ENCODE measurements around the gene EHHADH. TPM values are rescaled to one million over a fixed set of nuclear protein-coding genes. Genes with fewer than 3 reads are reported as not detected.
A peak's percentile ranks its signal among the peaks of the same experiment; 100 is the strongest.

EHHADH gene
- total RNA-seq, 2 experiments from 2014 or later = 1.9 to 3.2 TPM

DNA sequence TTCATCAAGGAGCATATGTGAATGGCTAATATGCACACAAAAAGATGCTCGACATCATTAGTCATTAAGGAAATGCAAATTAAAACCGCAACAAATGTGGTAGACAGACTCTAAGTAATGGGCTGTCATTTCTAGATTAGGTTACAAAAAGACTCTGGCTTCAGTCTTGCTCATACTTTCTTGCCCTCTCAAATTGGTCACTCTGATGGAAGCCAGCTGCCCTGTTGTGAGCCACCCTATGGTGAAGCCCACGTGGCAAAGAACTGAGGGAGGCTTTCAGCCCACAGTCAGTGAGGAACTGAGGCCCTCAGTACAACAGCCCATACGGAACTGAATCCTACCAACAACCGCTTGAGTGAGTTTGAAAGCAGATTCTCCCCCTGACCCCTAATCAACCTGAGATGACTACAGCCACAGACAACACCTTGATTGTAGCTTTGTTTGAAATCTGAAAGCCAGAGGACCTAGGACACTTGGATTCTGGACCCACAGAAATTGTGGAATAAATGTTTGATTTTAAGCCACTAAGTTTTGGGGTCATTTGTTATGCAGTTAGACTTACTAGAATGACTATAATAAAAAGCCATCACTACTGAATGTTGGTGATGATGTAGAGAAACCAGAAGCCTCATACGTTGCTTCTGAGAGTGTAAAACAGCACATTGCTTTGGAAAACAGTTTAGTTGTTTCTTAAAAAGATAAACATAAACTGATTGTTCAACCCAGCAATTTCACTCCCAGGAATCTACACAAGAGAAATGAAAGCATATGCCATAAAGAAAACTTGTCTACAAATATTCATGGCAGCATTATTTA lies 45.7 kb downstream of the EHHADH start:
- ChIA-PET POLR2A (no interaction called here), CTCF (no interaction called here)
- Mint-ChIP-seq H3K27me3 (no peaks in the 10 kb centered on the region), H3K4me3 (no peak overlapping the region), H3K27ac (no peak overlapping the region), H3K36me3 (no peaks in the 10 kb centered on the region), H3K9me3 (no peaks in the 10 kb centered on the region), H3K4me1 (ENCODE audit: low read depth) (peaks cover 4% of the 10 kb centered on the region)
- intact Hi-C loops (cut with micrococcal nuclease) = no loop called here
- DNase-seq = peak; percentile 41

- POLR2A ChIA-PET = no interaction called here
- peaks cover 4% of the 10 kb centered on the region for H3K4me1 Mint-ChIP-seq (ENCODE audit: low read depth)
- intact Hi-C loops (cut with micrococcal nuclease) = no loop called here
- H3K27me3 Mint-ChIP-seq = no peaks in the 10 kb centered on the region
- DNase-seq = no peak
- no peaks in the 10 kb centered on the region for H3K9me3 Mint-ChIP-seq
- H3K27ac Mint-ChIP-seq = no peak overlapping the region
- no peaks in the 10 kb centered on the region for H3K36me3 Mint-ChIP-seq
- H3K4me3 Mint-ChIP-seq = no peak overlapping the region
- CTCF ChIA-PET = no interaction called here
Observed at GRCh38 chr3:185207481-185207880, 46.4 kb downstream of the EHHADH start.

DNA sequence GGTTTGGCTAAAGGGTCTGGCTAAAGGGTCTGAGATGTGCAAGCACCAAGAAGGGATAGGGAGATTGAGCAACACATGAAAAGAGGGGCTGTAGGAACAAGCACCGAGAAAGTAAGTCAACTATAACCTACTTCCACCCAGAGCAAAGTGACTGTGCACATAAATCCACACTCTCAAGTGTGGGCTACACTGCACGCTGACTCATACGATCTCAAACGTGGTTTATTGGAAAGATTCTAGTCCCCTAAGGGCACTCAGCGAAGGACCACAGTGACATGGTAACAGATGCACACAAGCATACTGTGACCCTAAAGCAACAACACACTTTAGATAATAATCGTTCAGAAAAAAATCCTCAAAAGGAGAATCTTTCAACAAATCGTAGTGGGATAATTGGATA lies 48.0 kb downstream of the EHHADH start:
- Mint-ChIP-seq H3K9me3 (no peaks in the 10 kb centered on the region), H3K27me3 (no peaks in the 10 kb centered on the region), H3K36me3 (no peaks in the 10 kb centered on the region), H3K4me3 (no peak overlapping the region), H3K4me1 (ENCODE audit: low read depth) (peaks cover 4% of the 10 kb centered on the region), H3K27ac (no peak overlapping the region)
- intact Hi-C loops (cut with micrococcal nuclease) = no loop called here
- ChIA-PET CTCF (no interaction called here), POLR2A (no interaction called here)
- DNase-seq = no peak

DNA sequence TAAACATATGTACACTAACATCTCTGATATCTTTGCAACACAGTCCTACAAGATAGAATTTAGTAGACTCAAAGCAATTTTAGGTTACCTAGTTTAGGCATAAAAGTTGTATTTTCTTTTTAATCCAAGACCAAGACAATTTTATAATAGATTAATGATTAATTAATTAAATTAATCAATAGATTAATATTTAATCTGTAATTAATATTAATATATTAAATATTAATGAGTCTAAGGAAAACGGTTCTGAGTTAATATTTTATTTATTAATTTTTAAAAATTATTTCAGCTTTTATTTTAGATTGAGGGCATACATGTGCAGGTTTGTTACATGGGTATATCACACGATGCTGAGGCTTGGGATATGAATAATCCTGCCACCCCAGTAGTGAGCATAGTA lies 49.0 kb downstream of the EHHADH start:
- POLR2A ChIA-PET = no interaction called here
- Mint-ChIP-seq H3K27me3 (no peaks in the 10 kb centered on the region), H3K9me3 (no peaks in the 10 kb centered on the region), H3K27ac (no peak overlapping the region), H3K36me3 (no peaks in the 10 kb centered on the region), H3K4me1 (ENCODE audit: low read depth) (peaks cover 4% of the 10 kb centered on the region), H3K4me3 (no peak overlapping the region)
- intact Hi-C loops (cut with micrococcal nuclease) = no loop called here
- CTCF ChIA-PET = no interaction called here
- DNase-seq = no peak

DNA sequence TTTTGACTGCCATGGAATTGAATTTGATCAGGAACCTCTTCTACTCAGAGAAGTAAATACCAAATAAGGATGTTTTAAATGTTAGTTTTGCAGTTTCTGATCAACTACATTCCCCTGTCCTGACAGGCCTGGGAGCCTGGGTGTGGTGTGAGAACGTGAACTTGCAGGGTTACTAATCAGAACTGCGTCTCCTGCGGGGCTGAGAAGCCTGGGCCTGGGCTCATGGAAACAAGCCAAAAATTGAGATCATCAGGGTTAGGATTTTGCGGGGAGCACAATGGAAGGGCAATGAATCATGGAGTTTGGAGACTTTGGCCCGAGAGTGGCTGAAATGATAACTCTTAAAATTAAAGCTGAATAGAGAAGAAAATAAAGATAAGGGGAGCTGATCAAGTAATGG lies 53.2 kb downstream of the EHHADH start:
- Mint-ChIP-seq H3K36me3 (no peaks in the 10 kb centered on the region), H3K4me3 (no peak overlapping the region), H3K9me3 (no peaks in the 10 kb centered on the region), H3K27me3 (no peaks in the 10 kb centered on the region), H3K4me1 (ENCODE audit: low read depth) (no peaks in the 10 kb centered on the region), H3K27ac (no peak overlapping the region)
- DNase-seq = no peak
- ChIA-PET CTCF (no interaction called here), POLR2A (no interaction called here)
- intact Hi-C loops (cut with micrococcal nuclease) = no loop called here

DNA sequence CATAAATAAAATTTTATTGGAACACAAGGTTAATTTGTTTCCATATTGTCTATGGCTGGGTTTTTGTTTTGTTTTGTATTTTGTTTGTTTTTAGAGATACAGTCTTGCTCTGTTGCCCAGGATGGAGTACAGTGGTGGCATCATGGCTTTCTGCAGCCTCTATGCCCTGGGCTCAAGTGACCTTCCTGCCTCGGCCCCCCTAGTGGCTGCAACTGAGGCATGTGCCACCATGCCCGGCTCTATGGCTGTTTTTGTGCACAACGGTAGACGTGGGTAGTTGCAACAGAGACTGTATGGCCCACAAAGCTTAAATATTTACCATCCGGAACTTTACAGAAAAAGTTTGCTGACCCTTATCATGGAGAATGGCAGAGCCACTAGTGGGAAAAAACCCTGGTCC lies 54.2 kb downstream of the EHHADH start:
- intact Hi-C loops (cut with micrococcal nuclease) = no loop called here
- ChIA-PET POLR2A (no interaction called here), CTCF (interaction anchor here (0.7 kb wide), 1 partner anchor 20 kb away, joined by 4 read pairs; no protein-coding TSS in a partner anchor)
- Mint-ChIP-seq H3K9me3 (no peaks in the 10 kb centered on the region), H3K4me3 (no peak overlapping the region), H3K4me1 (ENCODE audit: low read depth) (no peaks in the 10 kb centered on the region), H3K36me3 (no peaks in the 10 kb centered on the region), H3K27me3 (no peaks in the 10 kb centered on the region), H3K27ac (no peak overlapping the region)
- no peak for DNase-seq

DNA sequence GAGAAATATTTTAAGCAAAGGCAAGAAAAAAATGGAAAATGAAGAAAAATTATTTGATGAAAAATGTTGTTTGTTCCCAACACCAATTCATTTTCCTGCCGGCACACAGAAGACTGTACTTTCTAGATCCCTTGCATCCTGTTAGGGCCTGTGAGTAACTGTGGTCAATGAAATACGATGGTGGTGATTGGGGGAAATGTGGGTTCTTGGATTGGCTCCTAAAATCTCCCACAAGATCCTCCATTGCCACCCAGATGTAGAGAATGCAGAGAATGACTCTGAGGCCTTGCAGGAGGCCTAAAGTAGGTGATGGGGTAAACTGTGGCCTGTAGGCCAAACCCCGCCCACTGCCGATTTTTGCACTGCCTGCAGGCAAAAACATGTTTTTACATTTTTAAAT lies 54.6 kb downstream of the EHHADH start:
- Mint-ChIP-seq H3K27ac (no peak overlapping the region), H3K4me1 (ENCODE audit: low read depth) (no peaks in the 10 kb centered on the region), H3K9me3 (no peaks in the 10 kb centered on the region), H3K4me3 (no peak overlapping the region), H3K36me3 (no peaks in the 10 kb centered on the region), H3K27me3 (no peaks in the 10 kb centered on the region)
- ChIA-PET POLR2A (no interaction called here), CTCF (interaction anchor here (0.6 kb wide), 1 partner anchor 82 kb away, joined by 3 read pairs; no protein-coding TSS in a partner anchor)
- DNase-seq = no peak
- intact Hi-C loops (cut with micrococcal nuclease) = no loop called here

- intact Hi-C loops (cut with micrococcal nuclease) = no loop called here
- H3K27ac Mint-ChIP-seq = no peak overlapping the region
- no peak for DNase-seq
- no peaks in the 10 kb centered on the region for H3K4me1 Mint-ChIP-seq (ENCODE audit: low read depth)
- ChIA-PET POLR2A (no interaction called here), CTCF (no interaction called here)
- H3K4me3 Mint-ChIP-seq = no peak overlapping the region
- H3K9me3 Mint-ChIP-seq = no peaks in the 10 kb centered on the region
- no peaks in the 10 kb centered on the region for H3K36me3 Mint-ChIP-seq
- H3K27me3 Mint-ChIP-seq = peaks cover 2% of the 10 kb centered on the region
Observed at GRCh38 chr3:185197068-185197467, 56.8 kb downstream of the EHHADH start.

DNA sequence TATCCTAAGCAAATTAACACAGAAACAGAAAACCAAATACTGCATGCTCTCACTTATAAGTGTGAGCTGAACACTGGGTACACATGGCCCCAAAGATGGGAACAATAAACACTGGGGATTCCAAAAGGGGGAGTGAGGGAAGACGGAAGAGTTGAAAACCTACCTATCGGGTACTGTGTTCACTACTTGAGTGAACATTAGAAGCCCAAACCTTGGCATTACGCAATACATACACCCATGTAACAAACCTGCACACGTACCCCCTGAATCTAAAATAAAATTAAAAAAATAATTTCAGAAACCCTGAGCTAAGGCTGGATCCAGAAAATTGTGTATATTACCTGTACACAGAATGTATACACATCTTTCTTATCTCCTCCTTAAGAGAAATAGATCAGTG lies 58.2 kb downstream of the EHHADH start:
- H3K4me3 Mint-ChIP-seq = no peak overlapping the region
- intact Hi-C loops (cut with micrococcal nuclease) = no loop called here
- DNase-seq = no peak
- H3K36me3 Mint-ChIP-seq = no peaks in the 10 kb centered on the region
- ChIA-PET POLR2A (no interaction called here), CTCF (no interaction called here)
- peaks cover 2% of the 10 kb centered on the region for H3K27me3 Mint-ChIP-seq
- H3K27ac Mint-ChIP-seq = no peak overlapping the region
- no peaks in the 10 kb centered on the region for H3K4me1 Mint-ChIP-seq (ENCODE audit: low read depth)
- no peaks in the 10 kb centered on the region for H3K9me3 Mint-ChIP-seq

- ChIA-PET CTCF (no interaction called here), POLR2A (no interaction called here)
- Mint-ChIP-seq H3K27me3 (peaks cover 2% of the 10 kb centered on the region), H3K4me3 (no peak overlapping the region), H3K9me3 (no peaks in the 10 kb centered on the region), H3K4me1 (ENCODE audit: low read depth) (no peaks in the 10 kb centered on the region), H3K27ac (no peak overlapping the region), H3K36me3 (no peaks in the 10 kb centered on the region)
- DNase-seq = no peak
- intact Hi-C loops (cut with micrococcal nuclease) = no loop called here
Observed at GRCh38 chr3:185188816-185189215, 65.0 kb downstream of the EHHADH start.

- DNase-seq = no peak
- POLR2A ChIA-PET = no interaction called here
- no peak overlapping the region for H3K4me3 Mint-ChIP-seq
- no peak overlapping the region for H3K27ac Mint-ChIP-seq
- no peaks in the 10 kb centered on the region for H3K4me1 Mint-ChIP-seq (ENCODE audit: low read depth)
- CTCF ChIA-PET = interaction anchor here (0.9 to 1.0 kb wide), 2 partner anchors 10 to 121 kb away, joined by 3 to 5 read pairs; no protein-coding TSS in a partner anchor
- H3K9me3 Mint-ChIP-seq = no peaks in the 10 kb centered on the region
- no peaks in the 10 kb centered on the region for H3K27me3 Mint-ChIP-seq
- intact Hi-C loops (cut with micrococcal nuclease) = no loop called here
- no peaks in the 10 kb centered on the region for H3K36me3 Mint-ChIP-seq
Observed at GRCh38 chr3:185187391-185187790, 66.5 kb downstream of the EHHADH start.

GRCh38 chr3:185176750-185177359 lies 77.0 kb downstream of the EHHADH start:
- Mint-ChIP-seq H3K9me3 (no peaks in the 10 kb centered on the region), H3K4me3 (no peak overlapping the region), H3K27ac (no peak overlapping the region), H3K27me3 (peaks cover 6% of the 10 kb centered on the region), H3K4me1 (ENCODE audit: low read depth) (no peaks in the 10 kb centered on the region), H3K36me3 (no peaks in the 10 kb centered on the region)
- peak; percentile 33 for DNase-seq
- CTCF ChIA-PET = interaction anchor here (0.6 to 2.1 kb wide), 14 partner anchors 10 to 1664 kb away, joined by 3 to 9 read pairs (median 3); partner anchors contain the start of gene EPHB3
- intact Hi-C loops (cut with micrococcal nuclease) = loop anchor here (1.0 kb wide), 1 partner anchor 303 kb away; no protein-coding TSS in a partner anchor
- POLR2A ChIA-PET = no interaction called here
